ENCODE measurements around the gene F2RL2. TPM values are rescaled to one million over a fixed set of nuclear protein-coding genes. Genes with fewer than 3 reads are reported as not detected.

Gene F2RL2
- total RNA-seq, 6 experiments from 2014 or later: 0.09 to 2.1 (median 1.6) TPM; not detected in 1

DNA sequence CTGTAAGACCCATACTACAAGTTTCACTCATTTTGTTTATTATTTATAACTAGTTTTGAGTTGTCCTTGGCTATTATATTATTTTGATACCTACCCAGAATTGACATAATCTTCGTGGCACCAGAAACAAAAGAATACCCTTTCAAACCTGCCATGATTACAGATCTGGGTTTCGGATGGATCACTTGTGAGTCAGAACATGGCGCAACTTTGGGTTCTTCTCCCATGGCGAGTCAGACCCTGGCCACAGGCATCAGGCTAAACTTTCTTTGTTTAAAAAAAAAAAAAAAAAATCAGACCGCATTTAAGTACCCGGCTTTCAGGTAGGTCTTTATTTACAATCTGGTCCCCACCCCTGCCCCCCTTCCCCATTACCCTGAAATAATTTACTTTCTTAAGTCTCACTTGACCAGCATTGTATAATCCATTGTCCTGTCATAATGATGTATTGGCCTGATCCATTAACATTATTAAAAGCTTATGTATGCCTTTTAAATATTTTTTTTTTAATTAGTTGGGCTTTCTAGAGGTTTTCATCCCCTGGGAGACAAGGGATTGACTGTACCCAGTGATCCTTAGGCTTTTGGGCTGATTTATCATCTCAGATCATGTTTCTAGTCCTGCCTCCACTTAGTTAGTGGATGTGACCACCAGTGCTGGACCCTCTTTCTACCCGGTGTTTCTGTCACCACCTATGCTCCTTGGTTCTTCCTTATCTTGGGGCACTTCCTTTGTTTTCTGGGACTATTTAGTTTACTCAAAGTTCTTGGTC is 43.9 kb downstream of the F2RL2 start:
- intact Hi-C loops (cut with DNase I): no loop called here
- TF ChIP-seq, protein P1, sequence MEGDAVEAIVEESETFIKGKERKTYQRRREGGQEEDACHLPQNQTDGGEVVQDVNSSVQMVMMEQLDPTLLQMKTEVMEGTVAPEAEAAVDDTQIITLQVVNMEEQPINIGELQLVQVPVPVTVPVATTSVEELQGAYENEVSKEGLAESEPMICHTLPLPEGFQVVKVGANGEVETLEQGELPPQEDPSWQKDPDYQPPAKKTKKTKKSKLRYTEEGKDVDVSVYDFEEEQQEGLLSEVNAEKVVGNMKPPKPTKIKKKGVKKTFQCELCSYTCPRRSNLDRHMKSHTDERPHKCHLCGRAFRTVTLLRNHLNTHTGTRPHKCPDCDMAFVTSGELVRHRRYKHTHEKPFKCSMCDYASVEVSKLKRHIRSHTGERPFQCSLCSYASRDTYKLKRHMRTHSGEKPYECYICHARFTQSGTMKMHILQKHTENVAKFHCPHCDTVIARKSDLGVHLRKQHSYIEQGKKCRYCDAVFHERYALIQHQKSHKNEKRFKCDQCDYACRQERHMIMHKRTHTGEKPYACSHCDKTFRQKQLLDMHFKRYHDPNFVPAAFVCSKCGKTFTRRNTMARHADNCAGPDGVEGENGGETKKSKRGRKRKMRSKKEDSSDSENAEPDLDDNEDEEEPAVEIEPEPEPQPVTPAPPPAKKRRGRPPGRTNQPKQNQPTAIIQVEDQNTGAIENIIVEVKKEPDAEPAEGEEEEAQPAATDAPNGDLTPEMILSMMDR (IDR thresholded peaks at IDR 0.05): no peak
- TF ChIP-seq POLR2A (IDR thresholded peaks at IDR 0.05): no peak

DNA sequence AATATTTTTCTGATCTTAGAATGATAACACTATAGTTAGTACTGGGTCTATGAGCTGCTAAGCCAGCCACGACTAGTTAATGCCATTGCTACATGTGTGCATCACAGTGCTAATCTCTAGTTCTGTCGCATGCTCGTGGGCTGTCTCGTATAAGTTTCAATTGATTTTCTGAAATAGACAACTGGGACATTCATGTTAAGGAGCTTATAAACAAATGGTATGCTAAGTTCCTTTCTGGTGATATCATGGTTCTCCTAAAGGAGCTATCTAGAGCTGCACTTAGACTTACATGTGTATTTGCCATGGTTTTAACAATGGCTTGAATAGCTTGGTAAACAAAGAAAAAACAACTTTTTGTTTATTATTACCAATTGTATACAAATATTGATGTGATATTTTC is 46.2 kb downstream of the F2RL2 start:
- 87% methylated on average over 4 of the region's 4 CpGs for WGBS (ENCODE audit: insufficient coverage, low coverage, low lambda C conversion rate, missing lambda C conversion rate)
- H3K4me3 ChIP-seq: no peak overlapping the region

More for the DNA sequence above, 43.9 kb downstream of the F2RL2 start:
- DNase-seq: no peak
- Histone ChIP-seq H3K4me3 (no peak overlapping the region), H3K36me3 (peaks cover 0 to 10% (median 1%) of the 10 kb centered on the region in 4 donors), H3K27ac (no peak overlapping the region), H3K9me3 (no peaks in the 10 kb centered on the region), H3K4me1 (peaks cover 0 to 26% (median 13%) of the 10 kb centered on the region in 4 donors), H3K27me3 (no peaks in the 10 kb centered on the region)
- WGBS (ENCODE audit: insufficient coverage, low coverage, low lambda C conversion rate, missing lambda C conversion rate): 81% methylated on average over 6 of the region's 7 CpGs
- no peak for ATAC-seq

DNA sequence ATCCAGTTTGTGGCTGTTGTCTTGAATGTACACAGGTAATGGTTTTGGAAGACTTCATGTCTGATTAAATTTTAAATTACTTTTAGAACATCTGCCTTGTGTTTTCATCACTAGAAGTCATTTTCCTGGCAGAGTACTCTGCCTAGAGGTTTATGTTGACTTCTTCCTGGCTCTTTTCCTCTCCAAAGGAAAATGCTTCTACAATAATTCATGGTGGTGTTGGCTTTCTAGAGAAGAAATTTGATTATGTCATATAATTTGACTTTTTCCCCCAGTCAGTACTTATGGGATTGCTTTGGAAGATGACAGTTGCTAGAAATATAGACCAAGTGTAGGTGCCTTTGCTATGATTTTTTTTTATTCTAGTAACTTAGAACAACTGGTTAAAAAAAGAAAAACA is 46.8 kb downstream of the F2RL2 start:
- Histone ChIP-seq H3K4me1 (peaks cover 0 to 9% (median 3%) of the 10 kb centered on the region in 4 donors), H3K9me3 (no peaks in the 10 kb centered on the region), H3K36me3 (peaks cover 0 to 15% (median 1%) of the 10 kb centered on the region in 4 donors), H3K4me3 (no peak overlapping the region), H3K27me3 (no peaks in the 10 kb centered on the region), H3K27ac (no peak overlapping the region)
- TF ChIP-seq, protein P1 (IDR thresholded peaks at IDR 0.05): no peak
- TF ChIP-seq POLR2A (IDR thresholded peaks at IDR 0.05): no peak
- intact Hi-C loops (cut with DNase I): no loop called here
- ATAC-seq (no peak), DNase-seq (no peak)

More for the DNA sequence above, 46.2 kb downstream of the F2RL2 start:
- DNase-seq: no peak
- TF ChIP-seq, protein P1 (IDR thresholded peaks at IDR 0.05): no peak
- TF ChIP-seq POLR2A (IDR thresholded peaks at IDR 0.05): no peak
- intact Hi-C loops (cut with DNase I): no loop called here
- peaks cover 0 to 14% (median 6%) of the 10 kb centered on the region in 4 donors for H3K4me1 ChIP-seq
- ATAC-seq: no peak
- peaks cover 0 to 10% (median 1%) of the 10 kb centered on the region in 4 donors for H3K36me3 ChIP-seq
- H3K9me3 ChIP-seq: no peaks in the 10 kb centered on the region
- no peaks in the 10 kb centered on the region for H3K27me3 ChIP-seq
- no peak overlapping the region for H3K27ac ChIP-seq

DNA sequence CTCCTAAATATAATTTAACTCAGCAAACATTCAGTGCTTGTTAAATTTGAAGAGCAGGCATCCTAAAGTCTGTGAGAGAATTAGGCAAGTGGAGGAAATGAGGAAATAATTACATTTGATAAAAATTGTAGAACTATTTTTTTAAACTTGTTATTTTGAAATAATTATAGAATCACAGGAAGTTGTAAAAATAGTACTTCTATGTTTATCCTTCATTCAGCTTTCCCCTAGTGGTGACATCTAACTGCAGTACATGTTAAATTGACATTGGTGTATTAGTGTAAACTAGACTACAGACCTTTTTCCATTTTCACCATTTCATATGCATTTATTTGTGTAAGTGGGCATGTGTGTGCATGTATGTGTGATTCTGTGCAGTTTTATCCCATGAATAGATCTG is 51.6 kb downstream of the F2RL2 start:
- H3K27me3 ChIP-seq: no peaks in the 10 kb centered on the region
- DNase-seq: no peak
- H3K4me1 ChIP-seq: no peaks in the 10 kb centered on the region
- H3K4me3 ChIP-seq: no peak overlapping the region
- intact Hi-C loops (cut with DNase I): no loop called here
- no peak overlapping the region for H3K27ac ChIP-seq
- peaks cover 0 to 23% (median 1%) of the 10 kb centered on the region in 4 donors for H3K36me3 ChIP-seq
- ATAC-seq: peak in 1 of 4 donors; percentile 27
- no peaks in the 10 kb centered on the region for H3K9me3 ChIP-seq
- TF ChIP-seq POLR2A (IDR thresholded peaks at IDR 0.05): no peak
- TF ChIP-seq, protein P1 (IDR thresholded peaks at IDR 0.05): peak in 3 of 4 donors; percentile 10 to 26 (median 13)
